IMR-90 (cell line): Measurements from ENCODE around the gene TNFRSF14. TPM values are rescaled to one million over a fixed set of nuclear protein-coding genes. Genes with fewer than 3 reads are reported as not detected.

Source experiments
- ATAC-seq: fragments of 200-7000 bp; cut with Tn5 transposase; 2 replicates; pipeline ENCODE4 v1.9.1; 2020; ENCODE audit warnings: low read depth, mild to moderate bottlenecking, moderate library complexity
- BruUV-seq: library from RNA; stranded (reverse); fragments of 400-500 nt; replicated peaks from 2 replicates; lab custom pipeline; 2021; lab: Mats Ljungman, UMichigan
- CTCF ChIA-PET: fragments of 300-600 bp; formaldehyde crosslinking; extraction: SDS; loops from one replicate; lab custom pipeline; 2021; ENCODE audit warnings: antibody characterized with exemption; lab: Yijun Ruan, JAX
- POLR2A ChIA-PET: fragments of 300-600 bp; sonication (Branson Sonifier 250); formaldehyde crosslinking; loops from one replicate; lab custom pipeline; 2022; ENCODE audit warnings: antibody characterized with exemption; ENCODE audit not compliant: unreplicated experiment; lab: Charles Lee
- DNase-seq: peaks from one replicate; pipeline ENCODE4 v3.0.0; 2013
- H2AFZ ChIP-seq: replicated peaks from 2 replicates; pipeline ENCODE3; 2013; ENCODE audit warnings: low read length, mild to moderate bottlenecking; ENCODE audit not compliant: poor library complexity
- H2AK5ac ChIP-seq: 2 replicates; pipeline ENCODE4 v1.6.1; 2013; ENCODE audit warnings: low read depth, low read length, inconsistent platforms
- H2AK9ac ChIP-seq: replicated peaks from 2 replicates; pipeline ENCODE3; 2013; ENCODE audit warnings: mild to moderate bottlenecking, low read depth, low read length, moderate library complexity; ENCODE audit not compliant: poor library complexity
- H2BK120ac ChIP-seq: 2 replicates; pipeline ENCODE4 v1.6.1; 2013; ENCODE audit warnings: low read depth, low read length, inconsistent platforms
- H2BK15ac ChIP-seq: 3 replicates; pipeline ENCODE4 v1.6.1; 2013; ENCODE audit warnings: low read depth, low read length, inconsistent platforms
- H2BK20ac ChIP-seq: 2 replicates; pipeline ENCODE4 v1.6.1; 2013; ENCODE audit warnings: low read depth, mild to moderate bottlenecking, inconsistent platforms, low read length, moderate library complexity
- H2BK5ac ChIP-seq: 2 replicates; pipeline ENCODE4 v1.6.1; 2013; ENCODE audit warnings: mild to moderate bottlenecking, low read depth, low read length, inconsistent platforms; ENCODE audit not compliant: poor library complexity, severe bottlenecking
- H3K14ac ChIP-seq: replicated peaks from 2 replicates; pipeline ENCODE4 v1.6.1; 2013; ENCODE audit warnings: low read depth, low read length, inconsistent platforms
- H3K18ac ChIP-seq: 2 replicates; pipeline ENCODE4 v1.6.1; 2013; ENCODE audit warnings: low read depth, low read length, control low read depth
- H3K23ac ChIP-seq: 2 replicates; pipeline ENCODE4 v1.6.1; 2013; ENCODE audit warnings: low read depth, low read length, inconsistent platforms
- H3K27ac ChIP-seq: 2 replicates; pipeline ENCODE4 v1.5.1; 2013; ENCODE audit warnings: mild to moderate bottlenecking, control low read depth, low read length; ENCODE audit not compliant: insufficient read depth
- H3K27me3 ChIP-seq: 2 replicates; pipeline ENCODE4 v1.6.1; 2013; ENCODE audit warnings: low read length; ENCODE audit not compliant: control insufficient read depth, insufficient read depth
- H3K36me3 ChIP-seq: 2 replicates; pipeline ENCODE4 v1.6.1; 2013; ENCODE audit warnings: low read length, mixed read lengths; ENCODE audit not compliant: control insufficient read depth, insufficient read depth
- H3K4ac ChIP-seq: 2 replicates; pipeline ENCODE4 v1.6.1; 2013; ENCODE audit warnings: low read depth, low read length, inconsistent platforms
- H3K4me1 ChIP-seq: 2 replicates; pipeline ENCODE4 v1.6.1; 2013; ENCODE audit warnings: low read length, mixed read lengths; ENCODE audit not compliant: control insufficient read depth, insufficient read depth
- H3K4me2 ChIP-seq: 2 replicates; pipeline ENCODE4 v1.6.1; 2013; ENCODE audit warnings: low read depth, mild to moderate bottlenecking, control low read depth, low read length, moderate library complexity
- H3K4me3 ChIP-seq: 2 replicates; pipeline ENCODE4 v1.5.1; 2013; ENCODE audit warnings: low read depth, mild to moderate bottlenecking, control low read depth, low read length, moderate library complexity; ENCODE audit not compliant: insufficient read depth
- H3K56ac ChIP-seq: 2 replicates; pipeline ENCODE4 v1.6.1; 2013; ENCODE audit warnings: low read length, inconsistent platforms; ENCODE audit not compliant: insufficient read depth; ENCODE audit errors: extremely low read depth
- H3K79me1 ChIP-seq, 2 experiments: 2 replicates each; pipeline ENCODE4 v1.6.1; 2013; ENCODE audit warnings: low read length in 2 of 2, inconsistent platforms in 1 of 2, low read depth in 1 of 2
- H3K9ac ChIP-seq: 2 replicates; pipeline ENCODE4 v1.6.1; 2013; ENCODE audit warnings: low read depth, low read length, control low read depth
- H3K9me1 ChIP-seq: 2 replicates; pipeline ENCODE4 v1.6.1; 2013; ENCODE audit warnings: low read length, inconsistent platforms; ENCODE audit not compliant: insufficient read depth
- H3K9me3 ChIP-seq: 2 replicates; pipeline ENCODE4 v1.6.1; 2013; ENCODE audit warnings: low read length; ENCODE audit not compliant: control insufficient read depth, insufficient read depth
- H4K20me1 ChIP-seq: 2 replicates; pipeline ENCODE4 v1.6.1; 2013; ENCODE audit warnings: low read length, inconsistent platforms; ENCODE audit not compliant: insufficient read depth
- H4K5ac ChIP-seq: 2 replicates; pipeline ENCODE4 v1.6.1; 2013; ENCODE audit warnings: mild to moderate bottlenecking, low read depth, low read length, control low read depth
- H4K8ac ChIP-seq, 2 experiments: 2 replicates each; pipeline ENCODE4 v1.6.1; 2013; ENCODE audit warnings: low read depth in 2 of 2, low read length in 2 of 2, control low read depth in 1 of 2, inconsistent platforms in 1 of 2
- H4K91ac ChIP-seq: 2 replicates; pipeline ENCODE4 v1.6.1; 2013; ENCODE audit warnings: low read depth, low read length, inconsistent platforms; ENCODE audit not compliant: insufficient read depth
- CHD1 ChIP-seq: IDR thresholded peaks from 2 replicates; pipeline ENCODE4 v1.6.1; 2012; ENCODE audit warnings: low read depth, low read length, improper control_type of control experiment
- MAFK ChIP-seq: IDR thresholded peaks from 2 replicates; pipeline ENCODE4 v1.6.1; 2012; ENCODE audit warnings: low read depth, low read length, improper control_type of control experiment
- MAZ ChIP-seq: IDR thresholded peaks from 2 replicates; pipeline ENCODE4 v1.6.1; 2012; ENCODE audit warnings: low read depth, mild to moderate bottlenecking, low read length, improper control_type of control experiment, moderate library complexity, borderline replicate concordance
- RCOR1 ChIP-seq: IDR thresholded peaks from 2 replicates; pipeline ENCODE4 v1.6.1; 2012; ENCODE audit warnings: mild to moderate bottlenecking, low read length, improper control_type of control experiment; ENCODE audit not compliant: insufficient replicate concordance
- WGBS, 2 experiments: methylation state at CpG; one replicate each; pipeline versions ENCODE4 v1.1.5 to v1.1.7; 2013; ENCODE audit warnings: missing lambda C conversion rate in 2 of 2; ENCODE audit not compliant: insufficient read length in 1 of 2; ENCODE audit errors: extremely low coverage in 2 of 2; 5-methylcytosine and 5-hydroxymethylcytosine counted together
- dilution Hi-C: fragments of 300-500 bp; cut with HindIII; formaldehyde crosslinking; loops from one replicate; pipeline ENCODE4 v1.14.3; 2018; ENCODE audit warnings: low sequenced_read_pairs; ENCODE audit not compliant: unreplicated experiment
- in situ Hi-C: fragments of 300-500 bp; cut with MboI; formaldehyde crosslinking; loops from 3 replicates; pipeline ENCODE4 v1.14.3; 2019; ENCODE audit warnings: low sequenced_read_pairs, inconsistent platforms, mixed read lengths
- intact Hi-C: fragments of 100-400 bp; cut with micrococcal nuclease; formaldehyde crosslinking; loops from 2 replicates; pipeline ENCODE4 v1.10.0; 2022
- polyA plus RNA-seq, 3 experiments: library from polyadenylated mRNA; depleted of rRNA; stranded (reverse); fragments of >200 nt; gene quantifications; 2 replicates each; pipeline ENCODE4 v1.2.3, GENCODE V29; 2012; ENCODE audit warnings: low replicate concordance in 1 of 3
- total RNA-seq: library from RNA; depleted of rRNA; stranded (reverse); fragments of >200 nt; gene quantifications from 2 replicates; pipeline ENCODE4 v1.2.3, GENCODE V29; 2012
- TF ChIP-seq, protein P1 (sequence below): conservative IDR thresholded peaks from 2 replicates; pipeline ENCODE4 v1.5.1; 2012; ENCODE audit warnings: mild to moderate bottlenecking, low read depth, low read length, improper control_type of control experiment
- TF ChIP-seq, protein P2 (sequence below): fragments of 150-350 bp; IDR thresholded peaks from 2 replicates; pipeline ENCODE4 v1.6.1; 2016; ENCODE audit warnings: low read depth, mild to moderate bottlenecking, low read length, moderate library complexity, borderline replicate concordance

The TNFRSF14 gene
- total and polyA plus RNA-seq, 2 of the 4 experiments (the other 2 are of a cell fraction) = 1.3 to 4.2 TPM

DNA sequence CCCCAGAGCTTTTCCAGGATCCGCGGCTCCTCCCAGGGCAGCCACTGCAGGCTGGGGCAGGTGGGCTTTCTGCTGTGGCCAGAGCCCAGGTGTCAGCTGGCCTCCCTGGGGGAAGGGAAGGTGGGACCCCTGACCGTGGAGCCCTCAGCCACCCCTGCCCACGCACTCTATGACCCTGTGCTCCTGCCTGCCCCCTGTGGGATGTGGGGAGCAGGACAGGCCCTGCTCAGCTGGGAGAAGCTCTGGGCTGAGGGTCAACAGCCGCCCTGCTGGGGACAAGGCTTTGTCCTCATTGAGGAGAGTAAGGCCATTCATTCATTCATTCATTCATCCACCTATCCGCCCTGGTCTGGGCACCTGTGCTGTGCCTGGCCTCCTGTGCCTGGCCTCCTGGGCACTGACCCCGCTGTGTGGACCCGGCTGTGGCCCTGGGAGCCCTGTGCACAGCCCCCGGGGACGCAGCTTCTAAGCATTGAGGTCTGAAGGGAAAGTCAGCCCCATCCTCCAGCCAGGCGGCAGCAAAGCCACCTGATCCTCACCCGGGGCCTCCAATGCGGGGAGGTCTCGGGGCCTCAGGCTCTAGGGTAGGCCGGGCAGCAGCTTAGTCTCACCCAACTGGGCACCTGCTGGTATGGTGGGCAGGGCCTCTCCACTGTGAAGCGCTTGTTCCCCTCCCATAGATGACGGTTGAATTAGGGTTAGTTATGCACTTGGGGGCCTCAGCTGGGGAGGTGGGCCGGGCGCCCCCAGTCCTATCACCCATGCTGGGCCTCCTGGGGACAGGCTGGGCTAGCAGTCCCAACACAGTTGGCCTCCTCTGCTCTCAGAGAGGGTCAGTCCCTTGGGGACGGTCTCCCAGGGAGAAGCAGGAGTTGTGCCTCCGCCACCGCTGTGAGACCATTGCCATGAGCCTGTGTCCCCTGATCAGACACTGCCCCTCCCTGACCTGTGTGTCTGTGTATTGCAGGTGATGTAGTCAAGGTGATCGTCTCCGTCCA is 6.0 kb downstream of the TNFRSF14 start:
- TF ChIP-seq CHD1 (no peak), RCOR1 (no peak), MAZ (no peak), MAFK (no peak)
- TF ChIP-seq, protein P1, sequence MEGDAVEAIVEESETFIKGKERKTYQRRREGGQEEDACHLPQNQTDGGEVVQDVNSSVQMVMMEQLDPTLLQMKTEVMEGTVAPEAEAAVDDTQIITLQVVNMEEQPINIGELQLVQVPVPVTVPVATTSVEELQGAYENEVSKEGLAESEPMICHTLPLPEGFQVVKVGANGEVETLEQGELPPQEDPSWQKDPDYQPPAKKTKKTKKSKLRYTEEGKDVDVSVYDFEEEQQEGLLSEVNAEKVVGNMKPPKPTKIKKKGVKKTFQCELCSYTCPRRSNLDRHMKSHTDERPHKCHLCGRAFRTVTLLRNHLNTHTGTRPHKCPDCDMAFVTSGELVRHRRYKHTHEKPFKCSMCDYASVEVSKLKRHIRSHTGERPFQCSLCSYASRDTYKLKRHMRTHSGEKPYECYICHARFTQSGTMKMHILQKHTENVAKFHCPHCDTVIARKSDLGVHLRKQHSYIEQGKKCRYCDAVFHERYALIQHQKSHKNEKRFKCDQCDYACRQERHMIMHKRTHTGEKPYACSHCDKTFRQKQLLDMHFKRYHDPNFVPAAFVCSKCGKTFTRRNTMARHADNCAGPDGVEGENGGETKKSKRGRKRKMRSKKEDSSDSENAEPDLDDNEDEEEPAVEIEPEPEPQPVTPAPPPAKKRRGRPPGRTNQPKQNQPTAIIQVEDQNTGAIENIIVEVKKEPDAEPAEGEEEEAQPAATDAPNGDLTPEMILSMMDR = 0 out of 2 replicates have a peak, but pooled peaks have one; percentile 12
- TF ChIP-seq, protein P2, sequence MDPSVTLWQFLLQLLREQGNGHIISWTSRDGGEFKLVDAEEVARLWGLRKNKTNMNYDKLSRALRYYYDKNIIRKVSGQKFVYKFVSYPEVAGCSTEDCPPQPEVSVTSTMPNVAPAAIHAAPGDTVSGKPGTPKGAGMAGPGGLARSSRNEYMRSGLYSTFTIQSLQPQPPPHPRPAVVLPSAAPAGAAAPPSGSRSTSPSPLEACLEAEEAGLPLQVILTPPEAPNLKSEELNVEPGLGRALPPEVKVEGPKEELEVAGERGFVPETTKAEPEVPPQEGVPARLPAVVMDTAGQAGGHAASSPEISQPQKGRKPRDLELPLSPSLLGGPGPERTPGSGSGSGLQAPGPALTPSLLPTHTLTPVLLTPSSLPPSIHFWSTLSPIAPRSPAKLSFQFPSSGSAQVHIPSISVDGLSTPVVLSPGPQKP = no peak
- no peaks in the 10 kb centered on the region for H3K9me3 ChIP-seq
- 90% methylated on average over 2 of the region's 24 CpGs; no CpG with 5 or more reads in 1 of the 2 experiments for WGBS, 2 experiments
- no peaks in the 10 kb centered on the region for H3K9me1 ChIP-seq
- no peaks in the 10 kb centered on the region for H4K20me1 ChIP-seq
- no peak overlapping the region for H3K23ac ChIP-seq
- in situ Hi-C loops (no loop called here), dilution Hi-C loops (no loop called here), intact Hi-C loops (no loop called here)
- ChIA-PET POLR2A (no interaction called here), CTCF (no interaction called here)
- H2AFZ ChIP-seq = no peak overlapping the region
- H4K8ac ChIP-seq = no peak overlapping the region
- no peak for DNase-seq
- H3K79me1 ChIP-seq = no peaks in the 10 kb centered on the region
- no peak overlapping the region for H3K27ac ChIP-seq
- no peak overlapping the region for H3K18ac ChIP-seq
- no peak overlapping the region for H4K91ac ChIP-seq
- H3K56ac ChIP-seq = no peak overlapping the region
- no peak overlapping the region for H2BK120ac ChIP-seq
- H3K36me3 ChIP-seq = no peaks in the 10 kb centered on the region
- no peak overlapping the region for H3K14ac ChIP-seq
- no peak overlapping the region for H2AK9ac ChIP-seq
- no peaks in the 10 kb centered on the region for H3K4me1 ChIP-seq
- no peak overlapping the region for H4K5ac ChIP-seq
- H2BK15ac ChIP-seq = no peak overlapping the region
- ATAC-seq = no peak
- no peak overlapping the region for H3K4ac ChIP-seq
- no peak overlapping the region for H2BK20ac ChIP-seq
- H2AK5ac ChIP-seq = no peak overlapping the region
- BruUV-seq = no TSS peak
- H3K4me3 ChIP-seq = no peak overlapping the region
- no peak overlapping the region for H3K4me2 ChIP-seq
- no peak overlapping the region for H2BK5ac ChIP-seq
- H3K9ac ChIP-seq = no peak overlapping the region
- peaks cover 18% of the 10 kb centered on the region for H3K27me3 ChIP-seq
